C1 segment of cervical spinal cord (tissue), 14 donors: ENCODE data around the gene MRPL24.
"Not testable (repeated sequence)": the region's sequence is repeated elsewhere in the genome, so short reads cannot be mapped to it uniquely, and the experiment has no call there.

ENCODE experiments used
- DNase-seq, 14 donors: peaks; one replicate each; lab custom pipeline; 2025; lab: John Stamatoyannopoulos, UW

MRPL24 gene

GRCh38 chr1:156760092-156760795 is 19.4 kb upstream of the MRPL24 start:
- peak in 2 of 14 donors; percentile 30 to 86 for DNase-seq

DNA sequence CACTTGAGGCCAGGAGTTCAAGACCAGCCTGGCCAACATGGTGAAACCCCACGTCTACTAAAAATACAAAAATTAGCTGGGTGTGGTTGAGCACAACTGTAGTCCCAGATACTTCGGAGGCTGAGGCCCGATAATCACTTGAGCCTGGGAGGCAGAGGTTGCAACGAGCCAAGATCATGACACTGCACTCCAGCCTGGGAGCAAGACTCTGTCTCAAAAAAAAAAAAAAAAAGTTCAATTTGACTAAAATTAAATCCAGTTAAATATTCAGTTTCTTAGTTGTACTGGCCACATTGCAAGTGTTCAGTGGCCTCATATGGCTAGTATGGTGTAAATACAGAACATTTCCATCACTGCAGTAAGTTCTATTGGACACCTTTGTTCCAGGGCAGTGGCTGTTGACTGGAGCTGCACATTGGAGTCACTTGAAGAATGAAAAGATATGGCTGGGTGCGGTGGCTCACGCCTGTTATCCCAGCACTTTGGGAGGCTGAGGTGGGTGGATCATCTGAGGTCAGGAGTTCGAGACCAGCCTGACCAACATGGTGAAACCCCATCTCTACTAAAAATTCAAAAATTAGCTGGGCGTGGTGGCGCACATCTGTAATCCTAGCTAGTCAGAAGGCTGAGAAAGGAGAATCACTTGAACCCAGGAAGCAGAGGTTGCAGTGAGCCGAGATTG is 16.8 kb upstream of the MRPL24 start:
- DNase-seq = not testable (repeated sequence)

DNA sequence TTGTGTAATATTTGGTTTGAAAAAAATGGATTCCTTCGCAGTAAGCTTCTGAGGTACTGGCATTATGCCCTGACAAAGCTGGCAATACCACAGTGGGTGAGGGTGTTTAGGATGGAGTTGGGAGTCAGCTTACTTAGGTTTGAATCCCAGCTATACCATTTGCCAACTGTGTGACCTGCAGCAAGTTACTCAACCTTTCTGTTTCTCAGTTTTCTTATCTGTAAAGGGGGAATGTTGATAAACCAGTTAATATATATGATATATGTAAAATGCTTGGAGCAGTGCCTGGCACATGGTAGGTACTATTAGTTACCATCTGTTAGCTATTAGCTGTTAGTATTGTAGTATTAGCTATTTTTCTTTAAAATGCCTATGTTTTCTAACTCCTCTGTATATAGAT is 15.5 kb upstream of the MRPL24 start:
- no peak for DNase-seq

GRCh38 chr1:156755527-156755950 is 14.7 kb upstream of the MRPL24 start:
- DNase-seq = no peak

DNA sequence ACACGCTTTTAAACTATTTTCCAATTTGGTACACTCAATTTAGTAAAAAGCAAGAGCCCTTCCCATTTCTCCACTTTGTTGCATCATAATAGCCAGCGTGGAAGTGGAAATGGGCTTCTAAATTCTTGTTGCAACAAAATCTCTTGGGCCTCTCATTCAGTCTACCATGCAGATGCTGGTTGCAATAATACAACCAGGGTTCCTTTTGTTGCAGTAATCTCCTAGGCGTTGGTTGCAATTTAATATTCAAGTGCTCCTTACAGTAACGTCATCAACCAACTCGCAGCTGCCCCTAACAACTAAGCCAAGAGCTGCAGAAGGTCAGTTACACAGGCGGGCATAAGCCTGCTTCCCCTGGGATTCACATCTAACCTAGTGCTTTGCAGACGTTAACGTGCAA is 13.3 kb upstream of the MRPL24 start:
- DNase-seq = no peak

DNA sequence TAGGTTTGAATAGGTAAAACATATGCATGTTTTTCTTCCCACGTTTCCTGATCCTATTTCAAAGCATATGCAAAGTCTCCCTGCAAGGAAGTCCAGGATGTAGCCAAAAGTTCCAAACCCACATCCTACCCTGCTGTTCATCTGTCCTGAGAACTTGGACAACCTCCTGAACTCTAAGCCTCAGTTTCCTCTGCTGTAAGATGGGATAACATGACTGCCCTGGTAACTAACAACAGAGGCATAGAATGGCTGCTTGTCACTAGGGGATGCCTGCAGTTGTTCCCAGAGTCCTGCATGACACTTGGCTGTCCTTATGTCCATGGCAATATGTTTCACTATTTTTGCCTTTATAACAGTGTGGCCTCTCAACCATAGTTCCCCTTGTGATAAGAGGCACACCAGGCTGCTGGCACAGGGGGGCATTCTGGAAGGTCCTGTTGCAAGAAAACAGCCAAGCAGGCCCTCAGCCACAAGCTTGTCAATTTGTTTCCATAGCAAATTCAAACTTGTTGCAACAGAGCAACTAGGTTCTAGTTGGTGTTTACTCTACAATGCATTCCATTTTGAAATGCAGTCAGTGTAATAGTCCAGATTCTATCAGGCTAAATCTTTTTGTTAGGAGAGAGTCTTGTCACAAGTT is 12.1 kb upstream of the MRPL24 start:
- no peak for DNase-seq

DNA sequence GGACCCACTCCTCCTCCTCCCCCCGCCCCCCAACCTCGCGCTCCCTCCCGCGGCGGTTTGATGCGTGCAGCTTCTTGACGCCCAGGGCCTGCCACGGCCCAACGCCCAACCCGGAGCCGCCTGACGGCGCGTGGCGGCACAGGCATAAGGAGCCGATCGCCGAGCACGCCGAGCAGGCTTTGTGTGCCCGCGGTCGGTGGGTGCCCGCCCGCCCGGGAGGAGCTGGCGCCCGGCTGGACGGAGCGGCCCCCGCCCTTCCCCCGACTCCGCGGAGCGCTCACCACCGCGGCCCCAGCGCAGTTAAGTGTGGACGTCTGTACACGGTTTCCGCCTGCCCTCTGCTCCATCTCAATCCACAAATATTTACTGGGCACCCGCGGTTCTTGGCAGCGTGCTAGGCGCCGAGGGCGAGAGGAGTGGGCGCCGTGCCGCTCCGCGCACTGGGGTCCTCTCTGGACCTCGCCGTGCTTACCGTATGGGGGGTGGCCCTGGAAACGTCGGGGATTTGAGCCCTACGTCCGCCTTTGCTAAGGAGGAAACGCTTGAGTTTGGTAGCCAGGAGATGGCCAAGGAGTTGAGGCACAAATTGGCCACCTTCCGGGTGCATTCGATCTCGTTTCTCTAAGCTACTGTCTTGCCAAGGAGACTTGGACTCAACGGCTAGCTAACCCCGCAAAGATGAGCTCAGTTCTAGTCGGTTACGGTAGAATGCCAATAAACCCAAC is 11.0 kb upstream of the MRPL24 start:
- DNase-seq = peak; percentile 74 to 98 (median 93)

DNA sequence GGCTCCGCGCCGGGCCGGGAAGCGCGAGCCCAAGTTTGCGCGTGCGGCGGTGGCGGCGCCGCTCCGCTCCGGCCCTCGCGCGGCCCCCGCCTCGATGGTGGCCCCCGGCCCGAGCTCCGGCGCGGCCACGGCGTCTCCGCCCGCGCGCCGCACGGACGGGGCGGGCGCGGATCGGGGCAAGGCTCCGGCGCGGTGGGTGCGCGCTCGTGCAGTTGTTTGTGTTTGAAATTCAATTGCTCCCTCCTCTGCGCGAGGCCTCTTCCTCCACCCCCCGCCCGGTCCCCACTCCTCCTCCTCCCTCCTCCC is 10.5 kb upstream of the MRPL24 start, which contains the start of gene HDGF:
TSS of gene HDGF (minus strand) at position 225 of the 306 bp plus-strand sequence. CDS start 246 bp downstream, outside the sequence.
- peak in 1 of 14 donors; percentile 68 for DNase-seq

- DNase-seq = peak in 8 of 14 donors; percentile 50 to 81 (median 66)
Observed at GRCh38 chr1:156750711-156751450, 10.0 kb upstream of the MRPL24 start.

DNA sequence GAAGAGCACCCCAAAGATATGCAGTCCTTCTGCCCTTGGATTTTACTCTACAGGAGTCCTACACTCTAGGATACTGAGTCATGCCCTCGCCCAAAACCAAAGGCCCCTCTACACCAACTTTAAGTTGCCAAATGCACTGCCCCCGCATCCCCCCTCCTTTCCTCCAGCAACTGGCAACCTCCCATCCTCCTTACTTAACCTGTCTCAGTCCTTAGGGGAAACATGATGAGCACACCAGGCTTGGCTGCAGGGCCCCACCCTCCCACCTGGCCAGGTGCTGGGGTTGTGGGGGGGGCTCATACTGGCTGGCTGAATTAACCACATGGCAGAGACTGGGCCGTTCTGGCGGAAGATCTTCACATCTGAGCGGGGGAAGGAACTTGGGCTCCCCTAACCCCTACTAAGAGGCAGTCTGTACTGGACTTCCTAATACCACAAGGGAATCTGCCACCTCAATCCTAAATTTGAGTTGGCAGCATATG is 9.3 kb upstream of the MRPL24 start:
- DNase-seq = peak in 6 of 14 donors; percentile 20 to 52 (median 36)

DNA sequence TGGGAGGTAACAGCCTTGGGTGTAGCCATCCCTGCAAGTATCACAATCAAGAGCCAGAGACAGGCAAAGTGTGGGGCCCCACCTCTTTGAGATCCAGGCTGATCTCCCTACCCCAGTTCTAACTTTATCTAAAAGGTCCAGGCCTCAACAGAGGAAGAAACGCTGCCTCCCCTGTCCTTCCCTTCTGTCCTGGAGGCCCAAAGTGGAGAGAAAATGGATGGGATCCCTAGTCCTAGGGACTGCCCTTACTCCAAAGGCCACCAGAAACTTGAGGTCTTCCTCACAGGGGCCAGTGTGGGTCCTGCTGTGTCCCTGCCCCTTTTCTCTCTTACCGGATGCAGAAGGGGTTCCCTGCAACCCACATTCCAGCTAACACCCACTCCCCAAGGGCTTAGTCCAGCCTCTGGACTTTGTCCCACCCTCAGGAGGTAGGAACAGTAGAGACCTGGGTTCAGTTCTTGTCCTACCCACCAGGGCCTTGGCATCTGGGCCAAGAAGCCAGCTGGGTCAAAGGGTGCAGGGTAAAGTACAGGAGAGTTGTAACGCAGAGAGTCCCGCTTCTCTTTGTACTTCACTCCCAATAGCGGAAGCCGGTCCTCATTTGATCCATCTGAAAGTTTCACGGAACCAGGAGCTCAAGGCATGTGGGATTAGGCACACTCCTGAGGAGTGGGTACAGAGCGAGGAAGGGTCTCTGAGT is 8.7 kb upstream of the MRPL24 start:
- no peak for DNase-seq

DNA sequence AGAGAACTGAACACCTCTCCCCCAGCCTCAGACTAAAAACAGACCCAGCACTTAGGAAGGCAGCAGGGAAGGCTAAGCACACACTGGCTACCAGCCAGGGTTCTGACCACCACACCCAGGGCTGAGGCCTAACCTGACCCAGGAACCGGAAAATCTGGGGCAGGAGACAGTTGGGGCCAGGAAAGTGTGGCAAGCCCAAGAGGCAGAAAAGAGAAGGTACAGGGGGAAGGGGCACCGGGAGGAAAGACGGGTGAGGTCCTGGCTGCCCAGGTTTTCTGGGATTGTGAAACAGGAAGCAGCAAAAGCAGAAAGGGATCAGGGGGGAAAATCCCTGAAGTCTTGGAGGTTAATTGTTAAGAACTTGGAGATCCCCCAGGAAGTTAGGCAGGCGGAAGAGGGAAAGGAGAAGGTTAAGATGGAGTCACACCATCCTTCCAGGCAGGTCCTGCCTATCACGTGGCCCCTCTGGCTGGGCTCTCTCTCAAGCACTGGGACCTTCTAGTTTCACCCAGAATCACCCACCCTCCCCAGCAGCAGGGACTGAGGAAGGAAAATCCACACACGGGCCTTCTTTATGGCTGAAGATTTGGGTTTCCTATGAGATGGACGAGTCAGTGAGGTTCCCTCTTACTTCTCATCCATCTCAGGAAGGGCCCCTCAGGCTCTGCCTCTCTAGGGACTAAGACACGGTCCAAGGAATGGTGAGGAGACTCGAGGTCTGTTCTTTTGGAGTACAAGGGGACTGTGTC is 8.0 kb upstream of the MRPL24 start:
- peak in 7 of 14 donors; percentile 15 to 67 (median 44) for DNase-seq

DNA sequence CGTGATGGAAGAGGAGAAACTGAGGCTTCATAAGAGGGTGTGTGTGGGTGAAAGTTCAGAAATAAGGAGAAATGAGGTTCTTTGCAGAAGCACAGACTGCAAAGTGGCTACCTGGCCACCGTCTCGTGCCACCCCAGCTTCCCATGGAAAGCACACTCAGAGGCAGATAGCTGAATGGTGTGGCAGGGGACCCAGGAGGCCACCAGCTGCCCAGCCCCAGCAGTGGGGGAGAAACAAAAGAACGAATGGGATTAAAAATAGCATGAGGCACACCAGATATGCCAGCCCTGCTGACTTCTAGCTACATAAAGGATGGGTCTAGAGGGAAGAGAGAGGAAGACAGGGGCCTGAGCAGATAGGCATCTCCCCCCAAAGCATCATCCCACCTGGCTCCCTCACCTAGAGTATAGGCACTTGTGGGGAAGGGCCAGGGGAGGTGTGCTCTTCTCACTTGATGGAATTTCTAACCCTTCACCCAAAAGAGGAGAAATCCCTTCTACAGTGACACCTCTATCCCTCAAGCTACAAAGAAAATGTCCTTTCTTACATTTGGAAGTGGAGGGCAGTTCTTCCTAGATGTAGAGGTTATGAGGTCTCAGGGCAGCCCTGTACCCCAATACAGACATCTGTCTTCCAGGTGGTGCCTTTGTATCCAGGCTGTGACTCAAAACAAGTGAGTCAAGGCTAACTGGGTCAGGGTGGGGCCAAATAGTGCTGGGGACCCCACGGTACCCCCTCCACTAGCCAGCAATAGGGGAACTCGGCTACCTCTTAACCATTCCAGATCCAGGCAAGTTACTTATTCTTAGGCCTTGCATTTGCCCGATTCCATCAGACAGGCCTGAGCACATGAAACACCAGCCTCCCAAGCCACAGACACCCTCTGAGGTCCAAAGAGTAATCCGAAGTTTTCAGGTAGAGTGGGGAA is 7.1 kb upstream of the MRPL24 start:
- peak in 4 of 14 donors; percentile 22 to 51 (median 36) for DNase-seq

DNA sequence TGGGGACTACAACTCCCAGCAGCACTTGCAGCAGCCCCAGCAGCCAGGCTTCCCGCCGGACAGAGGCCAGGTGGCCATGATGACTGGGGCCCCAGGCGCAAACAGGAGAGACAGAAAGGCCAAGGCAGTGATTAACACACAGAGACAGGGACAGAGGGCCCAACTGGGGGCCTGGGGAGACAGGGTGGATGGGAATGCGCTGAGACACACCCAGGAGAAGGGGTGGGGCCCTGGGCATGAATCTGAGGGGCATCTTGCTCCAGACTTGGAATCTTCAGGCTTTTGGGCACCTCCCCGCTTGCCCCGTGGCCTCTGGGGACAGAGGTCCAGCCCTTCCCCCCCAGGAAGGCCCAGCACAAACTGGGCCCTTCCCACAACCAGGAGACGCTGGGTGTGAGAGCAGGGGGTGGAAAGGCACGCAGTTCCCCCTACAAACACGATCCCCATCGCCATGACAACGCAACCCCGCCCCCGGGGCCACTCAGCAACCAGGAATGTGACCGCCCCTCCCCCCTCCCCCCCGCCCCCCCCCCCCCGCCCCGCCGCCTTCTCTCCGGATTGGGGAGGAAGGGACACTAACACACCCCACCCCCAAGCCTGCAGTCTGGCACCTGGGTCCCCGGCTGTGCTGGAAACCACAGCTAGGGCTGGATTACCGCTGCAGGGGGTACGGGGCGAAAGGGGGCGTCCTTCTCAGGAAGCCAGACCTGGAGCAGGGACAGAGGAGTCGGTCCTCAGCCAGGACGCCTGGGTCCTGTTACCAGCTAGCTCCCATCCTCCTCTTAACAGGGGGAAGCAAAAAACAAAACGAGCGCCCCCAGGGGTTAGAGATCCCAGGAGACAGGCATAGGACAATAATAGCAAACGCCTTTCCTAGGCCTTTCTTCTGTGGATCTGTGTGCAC is 6.1 kb upstream of the MRPL24 start:
- peak; percentile 26 to 88 (median 76) for DNase-seq

- DNase-seq = no peak
Observed at GRCh38 chr1:156746406-156746727, 5.5 kb upstream of the MRPL24 start.

DNA sequence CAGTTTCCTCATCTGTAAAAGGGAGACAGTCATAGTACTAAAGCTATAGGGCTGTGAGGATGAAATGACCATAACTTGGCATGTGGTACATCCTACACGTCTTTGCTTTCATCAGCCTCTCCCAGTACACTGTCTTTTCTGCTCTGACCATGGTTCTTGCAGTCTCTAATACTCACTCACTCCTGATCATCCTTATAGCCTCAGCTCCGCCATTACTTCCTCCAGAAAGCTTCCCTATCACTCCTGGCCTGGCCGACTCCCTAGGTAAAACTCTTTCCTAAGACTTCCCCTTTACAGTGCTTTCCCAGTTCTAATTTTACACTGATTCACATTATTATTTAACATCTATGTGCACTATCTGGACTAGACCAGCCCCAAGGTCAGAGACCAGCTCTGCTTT is 5.0 kb upstream of the MRPL24 start:
- DNase-seq = no peak

GRCh38 chr1:156744786-156745419 is 4.0 kb upstream of the MRPL24 start:
- no peak for DNase-seq
